ENCODE data around the gene COA7. TPM values are rescaled to one million over a fixed set of nuclear protein-coding genes. Genes with fewer than 3 reads are reported as not detected.
"Not testable (repeated sequence)": the region's sequence is repeated elsewhere in the genome, so short reads cannot be mapped to it uniquely, and the experiment has no call there.

COA7 gene
- total RNA-seq, 2 experiments from 2014 or later, result 16.1 to 26.3 TPM

DNA sequence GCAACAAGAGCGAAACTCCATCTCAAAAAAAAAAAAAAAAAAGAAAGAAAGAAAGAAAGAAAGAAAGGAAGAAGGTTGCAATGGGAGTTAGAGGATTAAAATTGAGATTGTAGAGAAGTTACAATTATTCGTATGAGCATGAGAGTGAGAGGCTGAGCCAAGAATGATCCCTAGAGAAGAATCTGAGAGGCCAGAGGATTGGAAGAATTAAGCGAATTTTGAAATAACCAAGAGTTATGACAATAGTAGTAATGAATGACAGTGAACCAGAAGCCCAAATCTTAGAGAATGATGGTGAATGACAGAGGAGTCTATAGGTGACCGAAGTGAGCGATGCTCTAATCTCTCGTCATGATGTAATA, 27.7 kb upstream of the COA7 start:
- CTCF ChIA-PET, result interaction anchor here (0.7 to 2.8 kb wide), 6 partner anchors 14 to 100 kb away, joined by 3 to 7 read pairs (median 4); no protein-coding TSS in a partner anchor
- DNase-seq (no peak), ATAC-seq (no peak)
- peaks cover 29% of the 10 kb centered on the region for H3K4me1 Mint-ChIP-seq
- no peaks in the 10 kb centered on the region for H3K9me3 Mint-ChIP-seq (ENCODE audit: low read depth)
- H3K27ac Mint-ChIP-seq, result peak overlapping the region; percentile 77
- H3K27me3 Mint-ChIP-seq, result peaks cover 15% of the 10 kb centered on the region
- H3K4me3 Mint-ChIP-seq, result peak overlapping the region; percentile 74
- H3K36me3 Mint-ChIP-seq, result no peaks in the 10 kb centered on the region

GRCh38 chr1:52723260-52723659, 25.1 kb upstream of the COA7 start:
- Mint-ChIP-seq H3K27ac (no peak overlapping the region), H3K4me3 (no peak overlapping the region), H3K9me3 (ENCODE audit: low read depth) (no peaks in the 10 kb centered on the region), H3K27me3 (peaks cover 15% of the 10 kb centered on the region), H3K4me1 (peaks cover 24% of the 10 kb centered on the region), H3K36me3 (no peaks in the 10 kb centered on the region)
- ATAC-seq, result no peak
- peak; percentile 14 for DNase-seq
- CTCF ChIA-PET, result interaction anchor here (1.1 to 1.2 kb wide), 2 partner anchors 11 to 20 kb away, joined by 3 to 4 read pairs; no protein-coding TSS in a partner anchor

GRCh38 chr1:52715296-52715695, 17.1 kb upstream of the COA7 start:
- H3K9me3 Mint-ChIP-seq (ENCODE audit: low read depth); H3K36me3 Mint-ChIP-seq; ATAC-seq; H3K27me3 Mint-ChIP-seq; H3K4me1 Mint-ChIP-seq; H3K27ac Mint-ChIP-seq; DNase-seq; H3K4me3 Mint-ChIP-seq: not testable (repeated sequence)
- CTCF ChIA-PET, result interaction anchor here (1.0 to 1.1 kb wide), 2 partner anchors 29 to 49 kb away, joined by 3 read pairs; no protein-coding TSS in a partner anchor

- no peak for DNase-seq
- no peaks in the 10 kb centered on the region for H3K36me3 Mint-ChIP-seq
- no peak overlapping the region for H3K4me3 Mint-ChIP-seq
- H3K27me3 Mint-ChIP-seq, result no peaks in the 10 kb centered on the region
- no peak overlapping the region for H3K27ac Mint-ChIP-seq
- H3K9me3 Mint-ChIP-seq (ENCODE audit: low read depth), result no peaks in the 10 kb centered on the region
- H3K4me1 Mint-ChIP-seq, result peaks cover 7% of the 10 kb centered on the region
- ATAC-seq, result no peak
- CTCF ChIA-PET, result no interaction called here
Observed at GRCh38 chr1:52713590-52713989, 15.4 kb upstream of the COA7 start.

DNA sequence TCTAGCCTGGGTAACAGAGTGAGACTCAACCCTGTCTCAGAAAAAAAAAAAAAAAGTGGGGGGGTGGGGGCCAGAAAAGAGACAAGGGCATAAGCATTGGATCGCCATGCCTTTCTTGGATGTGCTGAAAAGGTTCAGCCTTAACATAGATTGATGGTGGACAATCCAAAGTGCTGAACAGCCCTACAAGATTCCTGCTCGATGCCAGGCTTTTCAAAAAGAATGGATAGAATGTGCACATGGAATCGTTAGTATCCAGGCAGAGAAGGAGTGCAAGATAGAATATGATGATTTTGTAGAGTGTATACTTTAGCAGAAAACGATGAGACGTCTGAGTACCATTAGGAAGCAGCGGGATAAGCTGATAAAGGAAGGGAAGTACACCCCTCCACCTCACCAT, 10.9 kb upstream of the COA7 start:
- DNase-seq, result no peak
- Mint-ChIP-seq H3K9me3 (ENCODE audit: low read depth) (no peaks in the 10 kb centered on the region), H3K27me3 (no peaks in the 10 kb centered on the region), H3K27ac (no peak overlapping the region), H3K36me3 (no peaks in the 10 kb centered on the region), H3K4me1 (peaks cover 12% of the 10 kb centered on the region), H3K4me3 (no peak overlapping the region)
- CTCF ChIA-PET, result no interaction called here
- ATAC-seq, result no peak

- DNase-seq, result no peak
- peaks cover 19% of the 10 kb centered on the region for H3K4me1 Mint-ChIP-seq
- no peaks in the 10 kb centered on the region for H3K36me3 Mint-ChIP-seq
- no peak overlapping the region for H3K4me3 Mint-ChIP-seq
- H3K27me3 Mint-ChIP-seq, result no peaks in the 10 kb centered on the region
- CTCF ChIA-PET, result no interaction called here
- H3K9me3 Mint-ChIP-seq (ENCODE audit: low read depth), result no peaks in the 10 kb centered on the region
- no peak overlapping the region for H3K27ac Mint-ChIP-seq
- no peak for ATAC-seq
Observed at GRCh38 chr1:52707927-52708655, 9.9 kb upstream of the COA7 start.

DNA sequence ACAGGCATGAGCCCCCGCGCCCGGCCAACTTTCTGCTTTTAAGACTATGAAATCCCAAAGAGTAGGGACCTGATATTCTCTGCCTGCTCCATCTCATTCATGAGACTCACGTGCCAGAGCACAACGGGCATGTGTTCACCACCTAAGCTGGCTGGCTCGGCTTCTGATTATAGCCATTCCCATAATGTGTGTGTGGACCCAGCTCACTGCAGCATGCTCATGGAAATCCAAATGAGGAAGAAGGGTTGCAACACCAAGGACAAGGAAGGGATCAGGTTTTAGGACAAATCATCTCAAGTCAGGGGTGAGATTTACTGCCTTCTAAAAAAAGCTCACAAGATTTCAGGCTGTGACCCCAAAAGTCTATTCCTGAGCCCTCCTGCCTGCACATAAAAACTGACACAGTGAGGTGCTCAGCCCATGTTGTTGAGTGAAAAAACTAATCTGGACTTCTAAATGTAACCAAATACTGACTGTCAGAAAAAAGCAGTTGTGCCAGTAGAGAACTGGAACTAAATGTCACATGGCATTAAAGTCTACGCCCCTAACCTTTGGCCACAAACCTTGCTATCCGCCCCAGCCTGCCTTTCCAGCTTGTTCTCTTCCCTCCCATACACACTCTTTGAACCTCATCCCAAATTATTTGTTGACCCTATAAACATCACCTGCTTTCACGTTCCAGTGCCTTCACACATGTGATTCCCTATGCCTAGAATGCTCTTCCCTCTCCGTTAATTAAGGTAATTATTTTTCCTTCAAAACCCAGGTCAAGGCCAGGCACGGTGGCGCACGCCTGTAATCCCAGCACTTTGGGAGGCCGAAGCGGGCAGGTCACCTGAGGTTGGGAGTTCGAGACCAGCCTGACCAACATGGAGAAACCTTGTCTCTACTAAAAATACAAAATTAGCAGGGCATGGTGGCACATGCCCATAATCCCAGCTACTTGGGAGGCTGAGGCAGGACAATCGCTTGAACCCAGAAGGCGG, 9.1 kb upstream of the COA7 start:
- Mint-ChIP-seq H3K4me1 (peaks cover 24% of the 10 kb centered on the region), H3K27ac (no peak overlapping the region)
- CTCF ChIA-PET, result interaction anchor here (1.0 kb wide), 1 partner anchor 10 kb away, joined by 4 read pairs; no protein-coding TSS in a partner anchor

DNA sequence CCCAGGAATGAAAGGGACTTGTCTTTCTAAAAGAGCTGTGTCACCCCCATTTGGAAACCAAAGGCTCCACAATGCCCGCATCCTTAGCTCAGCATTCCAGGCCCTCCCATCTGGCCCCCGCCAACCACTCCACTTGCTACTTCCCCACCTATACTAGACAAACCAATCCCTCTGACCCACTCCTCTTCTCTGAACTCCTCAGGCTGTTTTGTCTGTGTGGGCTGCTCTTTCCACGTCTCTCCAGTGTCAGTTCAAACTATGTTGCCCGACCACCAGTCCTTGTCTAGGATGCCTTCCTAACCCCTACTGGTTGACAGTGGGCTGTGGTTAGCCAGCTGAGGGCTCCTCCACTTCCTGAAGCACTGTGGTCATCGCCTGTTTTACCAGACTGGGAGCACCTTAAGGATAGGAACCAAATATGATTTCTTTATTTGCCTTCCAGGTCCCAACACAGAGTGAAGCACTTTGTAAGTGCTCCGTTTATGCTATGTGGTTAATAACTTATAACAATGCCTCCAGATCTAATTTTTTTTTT, 8.1 kb upstream of the COA7 start:
- peaks cover 27% of the 10 kb centered on the region for H3K4me1 Mint-ChIP-seq
- CTCF ChIA-PET, result interaction anchor here (1.0 kb wide), 1 partner anchor 11 kb away, joined by 4 read pairs; no protein-coding TSS in a partner anchor
- H3K27me3 Mint-ChIP-seq, result no peaks in the 10 kb centered on the region
- DNase-seq, result no peak
- no peaks in the 10 kb centered on the region for H3K9me3 Mint-ChIP-seq (ENCODE audit: low read depth)
- H3K36me3 Mint-ChIP-seq, result no peaks in the 10 kb centered on the region
- H3K4me3 Mint-ChIP-seq, result no peak overlapping the region
- H3K27ac Mint-ChIP-seq, result no peak overlapping the region
- ATAC-seq, result no peak

More for the DNA sequence above, 9.1 kb upstream of the COA7 start:
- no peaks in the 10 kb centered on the region for H3K36me3 Mint-ChIP-seq
- ATAC-seq (no peak), DNase-seq (no peak)
- H3K4me3 Mint-ChIP-seq, result no peak overlapping the region
- no peaks in the 10 kb centered on the region for H3K9me3 Mint-ChIP-seq (ENCODE audit: low read depth)
- H3K27me3 Mint-ChIP-seq, result no peaks in the 10 kb centered on the region

DNA sequence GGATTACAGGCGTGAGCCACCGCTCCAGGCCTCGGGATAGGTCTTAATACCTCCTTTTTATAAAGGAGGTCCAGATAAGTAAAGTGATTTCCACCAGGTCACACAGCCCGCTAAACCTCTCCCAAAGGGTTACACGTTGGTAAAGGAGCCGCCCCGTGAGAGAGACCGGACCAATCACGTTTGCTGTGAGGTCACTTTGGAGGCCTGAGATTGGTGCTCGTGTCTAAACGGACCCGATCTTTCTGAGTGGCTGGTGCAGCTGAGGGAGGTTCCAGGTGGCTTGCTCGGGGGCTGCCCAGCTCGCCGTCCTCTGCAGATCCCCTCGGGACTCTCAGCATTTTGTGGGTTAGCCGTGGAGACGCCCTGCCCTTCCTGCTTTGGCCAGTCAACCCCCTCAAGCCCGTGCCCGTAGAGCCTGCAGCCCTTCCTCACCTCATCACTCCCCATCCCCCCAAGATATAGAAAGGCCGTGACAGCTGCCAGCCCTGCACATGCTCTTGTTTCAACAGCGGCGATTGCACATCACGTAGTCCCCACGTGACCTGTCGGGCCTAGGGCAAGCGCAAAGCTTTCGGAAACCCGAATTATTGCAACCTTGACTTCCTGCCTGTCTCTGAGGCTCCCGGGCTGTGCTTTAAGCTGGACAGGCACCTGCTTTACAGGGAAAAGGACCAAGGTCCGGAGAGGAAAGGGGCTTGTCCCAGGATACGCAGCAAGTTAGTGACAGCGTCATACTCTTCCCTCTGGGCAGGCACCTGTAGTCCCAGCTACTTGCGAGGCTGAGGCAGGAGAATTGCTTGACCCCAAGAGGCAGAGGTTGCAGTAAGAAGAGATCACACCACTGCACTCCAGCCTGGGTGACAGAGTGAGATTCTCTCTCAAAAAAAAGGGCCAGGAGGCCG, 5.0 kb upstream of the COA7 start:
- ATAC-seq, result peak; percentile 94
- Mint-ChIP-seq H3K4me3 (peak overlapping the region; percentile 77), H3K36me3 (no peaks in the 10 kb centered on the region), H3K4me1 (peaks cover 36% of the 10 kb centered on the region), H3K27ac (peak overlapping the region; percentile 90), H3K9me3 (ENCODE audit: low read depth) (no peaks in the 10 kb centered on the region), H3K27me3 (peaks cover 3% of the 10 kb centered on the region)
- CTCF ChIA-PET, result interaction anchor here (0.9 to 1.9 kb wide), 8 partner anchors 8 to 219 kb away, joined by 3 to 8 read pairs (median 5); partner anchors contain the start of genes ECHDC2 and ZYG11B
- peak; percentile 93 for DNase-seq

DNA sequence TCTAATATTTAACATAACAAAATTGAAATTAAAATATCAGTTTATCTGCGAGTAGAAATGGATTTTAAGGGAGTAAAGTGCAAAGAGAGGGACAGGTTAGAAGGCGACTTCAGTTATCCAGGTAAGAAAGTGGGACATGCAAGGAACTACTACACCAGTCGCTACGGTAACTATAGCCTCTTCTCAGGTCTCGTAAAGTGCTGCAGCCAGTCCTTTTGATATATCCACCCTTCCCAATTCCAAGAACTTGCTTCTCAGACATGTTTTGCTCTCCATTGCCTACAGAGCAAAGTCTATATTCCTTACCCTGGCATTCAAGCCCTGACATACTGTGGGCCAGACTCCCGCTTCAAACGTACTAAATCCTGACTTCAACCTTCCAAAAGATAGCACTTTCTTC, 2.5 kb downstream of the COA7 start:
- Mint-ChIP-seq H3K27me3 (peaks cover 3% of the 10 kb centered on the region), H3K4me1 (peaks cover 25% of the 10 kb centered on the region), H3K27ac (peak overlapping the region; percentile 9), H3K36me3 (peaks cover 36% of the 10 kb centered on the region), H3K9me3 (ENCODE audit: low read depth) (no peaks in the 10 kb centered on the region), H3K4me3 (no peak overlapping the region)
- CTCF ChIA-PET, result interaction anchor here (1.0 kb wide), 1 partner anchor 130 kb away, joined by 4 read pairs; no protein-coding TSS in a partner anchor
- no peak for DNase-seq
- no peak for ATAC-seq

- H3K36me3 Mint-ChIP-seq, result peaks cover 42% of the 10 kb centered on the region
- CTCF ChIA-PET, result no interaction called here
- no peaks in the 10 kb centered on the region for H3K27me3 Mint-ChIP-seq
- H3K27ac Mint-ChIP-seq, result no peak overlapping the region
- H3K4me1 Mint-ChIP-seq, result peaks cover 24% of the 10 kb centered on the region
- DNase-seq (no peak), ATAC-seq (no peak)
- H3K4me3 Mint-ChIP-seq, result no peak overlapping the region
- no peaks in the 10 kb centered on the region for H3K9me3 Mint-ChIP-seq (ENCODE audit: low read depth)
Observed at GRCh38 chr1:52693843-52694242, 4.3 kb downstream of the COA7 start.

GRCh38 chr1:52693351-52693750, 4.8 kb downstream of the COA7 start:
- H3K36me3 Mint-ChIP-seq, result peaks cover 45% of the 10 kb centered on the region
- H3K9me3 Mint-ChIP-seq (ENCODE audit: low read depth); H3K27ac Mint-ChIP-seq; H3K27me3 Mint-ChIP-seq; DNase-seq; CTCF ChIA-PET; H3K4me3 Mint-ChIP-seq; ATAC-seq: not testable (repeated sequence)
- H3K4me1 Mint-ChIP-seq, result peaks cover 19% of the 10 kb centered on the region
